GM12892 (cell line): Measurements from ENCODE around the gene TLE1.

Experiments used
- POLR2A ChIP-seq: IDR thresholded peaks from 2 replicates; pipeline ENCODE4 v1.6.1; 2011; ENCODE audit warnings: low read depth, low read length, control low read depth
- POLR2AphosphoS5 ChIP-seq: IDR thresholded peaks from 2 replicates; pipeline ENCODE4 v1.6.1; 2011; ENCODE audit warnings: low read depth, low read length, control low read depth

GRCh38 chr9:81683704-81684103, 5.6 kb downstream of the TLE1 start:
- TF ChIP-seq POLR2A = no peak
- no peak for TF ChIP-seq POLR2AphosphoS5
